GM18861 (cell line): Measurements from ENCODE around the gene POSTN.
"Not testable (repeated sequence)": the region's sequence is repeated elsewhere in the genome, so short reads cannot be mapped to it uniquely, and the experiment has no call there.

Experiments used
- ATAC-seq: cut with Tn5 transposase; IDR thresholded peaks from one replicate; pipeline ENCODE4 v1.9.1; 2021; ENCODE audit not compliant: unreplicated experiment

POSTN gene

DNA sequence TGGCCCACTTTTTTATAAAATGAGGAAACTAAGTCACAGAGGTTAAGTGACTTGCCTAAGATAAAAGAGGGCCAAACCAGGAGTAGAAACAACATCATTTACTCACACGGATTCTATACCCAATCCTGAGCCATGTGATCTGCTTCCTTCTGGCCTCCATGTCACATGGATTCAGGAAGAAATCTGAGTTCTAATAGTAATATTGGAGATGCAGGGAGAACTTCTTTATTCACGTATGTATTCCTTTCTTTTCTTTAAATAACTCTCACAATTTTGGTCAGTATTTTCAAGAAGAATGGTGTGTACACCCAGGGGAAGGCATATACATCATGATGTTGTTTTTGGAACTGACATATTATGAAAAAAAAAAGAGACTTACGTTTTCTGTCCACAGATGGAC lies 1.8 kb downstream of the POSTN start:
- no peak for ATAC-seq

DNA sequence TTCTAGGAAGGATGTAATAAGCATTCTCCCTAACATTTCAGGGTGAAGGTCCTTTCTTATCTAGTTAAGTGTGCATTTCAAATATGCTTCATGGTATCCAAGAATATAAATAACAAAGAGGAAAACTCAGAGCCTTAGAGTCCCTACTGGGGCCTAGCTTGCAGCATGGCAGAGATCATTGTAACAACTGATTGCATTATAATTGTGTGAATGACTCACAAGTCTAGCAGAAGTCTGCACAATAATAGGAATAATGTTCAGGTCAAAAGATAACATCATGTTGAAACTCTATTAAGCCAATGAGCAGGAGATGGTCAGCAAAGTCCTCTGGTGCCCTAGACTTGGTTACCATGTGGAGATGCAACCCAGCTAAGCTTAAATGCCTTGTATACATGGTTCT lies 3.4 kb downstream of the POSTN start:
- no peak for ATAC-seq

DNA sequence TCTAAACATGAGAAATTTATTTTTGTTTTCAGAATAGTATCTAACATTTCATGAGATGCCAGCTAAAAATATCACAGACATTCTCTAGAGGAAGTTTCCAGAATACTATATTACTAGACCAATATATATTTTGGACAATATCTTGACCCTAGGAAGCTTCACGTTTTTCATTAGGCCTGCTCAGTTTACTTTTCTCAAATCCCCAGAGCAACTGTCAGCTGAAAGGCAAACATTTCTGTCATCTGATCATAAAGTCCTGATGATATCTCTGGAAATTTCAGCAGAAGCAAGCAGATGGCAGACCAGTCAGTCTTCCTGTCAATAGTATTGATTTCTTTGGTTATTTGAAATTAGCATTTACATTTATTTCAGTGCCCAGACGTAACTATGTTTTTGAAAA lies 4.0 kb downstream of the POSTN start:
- ATAC-seq = no peak

DNA sequence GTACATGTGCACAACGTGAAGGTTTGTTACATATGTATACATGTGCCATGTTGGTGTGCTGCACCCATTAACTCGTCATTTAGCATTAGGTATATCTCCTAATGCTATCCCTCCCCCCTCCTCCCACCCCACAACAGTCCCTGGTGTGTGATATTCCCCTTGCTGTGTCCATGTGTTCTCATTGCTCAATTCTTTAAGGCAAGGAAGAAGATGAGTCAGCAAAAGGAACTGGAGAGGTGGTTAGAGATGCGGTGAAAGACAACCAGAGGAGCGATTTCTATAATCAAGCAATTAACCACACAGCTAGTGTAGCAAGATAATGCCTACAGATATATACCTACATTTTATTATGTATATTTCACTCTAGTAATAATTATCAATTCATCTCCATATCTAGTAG lies 9.2 kb downstream of the POSTN start:
- ATAC-seq = not testable (repeated sequence)

DNA sequence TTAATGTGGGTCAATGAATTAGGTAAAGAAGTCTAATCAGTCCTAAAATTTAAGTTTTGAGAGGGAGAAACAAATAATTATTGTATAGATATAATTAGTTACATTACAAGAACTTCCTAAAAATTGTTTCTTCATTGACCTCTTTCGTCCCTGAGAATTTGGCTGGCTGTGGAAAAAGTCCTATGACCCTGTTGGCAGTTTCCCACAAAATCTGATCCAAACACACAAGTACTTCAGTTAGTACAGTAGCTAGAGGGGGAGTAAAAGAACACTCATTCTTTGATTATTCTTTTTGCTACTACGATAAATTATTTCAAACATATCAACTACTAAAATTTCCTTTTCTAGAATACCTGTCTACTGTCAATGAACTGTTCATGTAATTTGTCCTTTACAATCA lies 11.3 kb downstream of the POSTN start:
- ATAC-seq = no peak

DNA sequence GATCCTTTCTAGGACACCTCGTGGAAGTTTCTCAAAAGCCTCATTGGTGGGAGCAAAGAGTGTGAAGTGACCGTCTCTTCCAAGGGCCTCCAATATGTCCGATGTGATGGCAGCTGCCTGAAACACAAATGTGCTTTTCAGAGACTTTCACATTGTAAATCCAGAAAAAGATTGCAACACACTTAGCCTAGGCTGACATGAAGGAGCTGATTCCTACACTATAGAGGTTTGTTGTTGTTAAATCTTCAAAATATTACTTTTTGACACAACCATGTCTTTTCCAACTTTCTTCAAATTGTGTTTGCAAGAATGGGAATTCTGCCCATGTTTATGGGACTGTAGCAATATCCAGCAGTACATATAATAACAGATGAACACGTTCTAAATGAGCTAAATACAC lies 12.4 kb downstream of the POSTN start:
- ATAC-seq = no peak

DNA sequence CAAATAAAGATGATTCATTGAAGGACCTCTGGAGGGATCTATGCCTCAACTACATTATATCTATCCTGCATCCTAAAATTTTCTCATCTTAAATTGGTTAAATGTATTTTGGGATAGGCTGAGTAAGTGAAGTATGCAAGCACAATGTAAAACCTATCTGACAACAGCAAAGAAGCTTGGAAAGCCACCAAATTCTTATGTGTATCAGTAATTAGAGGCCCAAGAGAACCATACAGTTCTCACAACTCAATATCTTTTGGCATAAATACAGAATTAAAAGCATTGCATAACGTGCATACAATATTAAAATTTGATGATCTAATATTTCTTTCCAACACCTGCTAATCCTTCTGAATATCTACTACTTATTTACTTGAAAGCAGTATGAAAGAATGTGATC lies 13.0 kb downstream of the POSTN start:
- no peak for ATAC-seq

DNA sequence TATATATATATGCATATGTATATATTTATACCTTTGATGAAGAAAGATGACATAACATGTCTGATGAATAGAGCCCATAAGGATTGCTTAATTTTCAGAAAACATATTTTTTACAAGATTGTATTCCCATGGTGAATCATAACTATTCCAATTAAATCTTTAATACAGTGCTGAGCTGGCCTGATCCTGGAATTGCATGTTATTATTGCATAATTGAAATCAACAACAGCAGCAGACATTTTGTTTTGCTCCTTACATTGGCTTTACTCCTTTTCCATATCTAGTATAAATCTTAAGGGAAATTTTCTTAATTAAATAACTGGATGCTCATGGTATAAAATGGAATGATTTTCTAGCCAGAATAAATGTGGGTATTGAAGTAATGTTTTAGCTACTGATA lies 22.0 kb downstream of the POSTN start:
- no peak for ATAC-seq

DNA sequence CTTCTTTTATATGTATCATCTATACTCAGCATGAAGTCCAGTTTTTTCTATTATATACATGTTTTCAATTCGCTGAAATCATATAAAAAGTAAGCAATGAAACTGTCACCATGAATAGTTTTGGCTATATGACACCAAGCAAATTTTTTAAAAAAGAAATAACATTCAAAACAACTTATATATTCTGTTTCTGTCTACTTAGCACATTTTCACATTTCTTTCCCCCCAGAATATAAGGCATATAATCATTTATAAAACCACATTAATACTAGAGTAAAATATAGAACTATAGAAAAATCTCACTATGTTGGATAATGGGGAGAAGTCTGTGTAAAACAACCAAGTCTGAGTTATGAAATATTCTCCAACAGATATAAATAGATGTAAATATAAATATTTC lies 33.1 kb downstream of the POSTN start:
- no peak for ATAC-seq

DNA sequence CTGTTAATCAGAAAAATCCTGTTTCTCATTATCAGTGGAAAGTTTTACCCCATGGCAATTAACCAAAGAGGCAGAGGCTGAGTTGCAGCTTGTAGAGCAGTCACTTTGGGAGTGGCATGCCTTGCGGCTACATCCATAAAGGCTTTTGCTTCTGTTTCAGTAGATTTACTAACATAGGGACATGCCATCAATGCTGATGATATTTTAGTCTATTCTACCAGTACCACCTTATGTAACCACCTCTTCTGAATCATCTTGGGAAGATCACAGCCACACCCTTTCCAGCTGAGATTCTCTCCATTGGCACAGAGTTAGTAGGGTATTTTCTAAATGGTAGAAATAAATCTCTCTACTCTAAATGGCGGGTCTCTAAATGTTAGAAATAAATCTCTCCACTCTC lies 37.5 kb downstream of the POSTN start:
- no peak for ATAC-seq

DNA sequence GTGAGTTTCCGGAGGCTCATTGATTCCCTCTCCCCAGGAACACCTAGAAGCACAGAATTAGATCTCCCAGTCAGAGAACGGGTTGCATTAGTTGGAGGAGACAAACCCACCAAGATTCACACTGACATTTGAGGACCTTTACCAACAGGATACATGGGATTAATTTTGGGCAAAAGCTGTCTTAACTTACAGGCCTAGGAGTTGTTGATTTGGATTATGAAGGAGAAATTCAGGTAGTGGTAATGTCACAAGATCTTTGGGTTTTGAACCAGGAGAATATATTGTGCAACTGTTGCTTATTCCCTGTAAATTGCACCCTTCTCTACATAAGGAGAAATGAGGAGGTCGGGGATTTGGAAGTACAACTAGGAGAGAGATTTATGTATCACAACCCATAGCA lies 38.0 kb downstream of the POSTN start:
- no peak for ATAC-seq

DNA sequence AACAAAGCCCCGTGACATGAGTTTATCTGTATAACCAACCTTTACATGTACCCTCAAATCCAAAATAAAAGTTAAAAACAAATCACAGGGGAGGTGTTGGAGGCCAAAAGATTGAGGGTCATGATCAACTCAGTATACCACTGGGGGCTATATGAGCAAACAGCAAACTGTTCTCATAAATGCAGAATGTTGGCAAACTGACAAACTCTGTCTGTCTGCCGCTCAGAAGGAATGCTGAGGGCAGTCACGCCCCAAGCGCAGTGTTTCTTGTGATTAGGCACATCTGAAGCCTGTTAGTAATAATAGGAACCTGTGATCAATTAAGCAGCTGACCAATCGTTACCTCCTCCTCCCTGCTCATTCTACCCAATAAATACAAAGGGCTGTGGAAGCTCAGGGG lies 39.8 kb downstream of the POSTN start:
- ATAC-seq = not testable (repeated sequence)

DNA sequence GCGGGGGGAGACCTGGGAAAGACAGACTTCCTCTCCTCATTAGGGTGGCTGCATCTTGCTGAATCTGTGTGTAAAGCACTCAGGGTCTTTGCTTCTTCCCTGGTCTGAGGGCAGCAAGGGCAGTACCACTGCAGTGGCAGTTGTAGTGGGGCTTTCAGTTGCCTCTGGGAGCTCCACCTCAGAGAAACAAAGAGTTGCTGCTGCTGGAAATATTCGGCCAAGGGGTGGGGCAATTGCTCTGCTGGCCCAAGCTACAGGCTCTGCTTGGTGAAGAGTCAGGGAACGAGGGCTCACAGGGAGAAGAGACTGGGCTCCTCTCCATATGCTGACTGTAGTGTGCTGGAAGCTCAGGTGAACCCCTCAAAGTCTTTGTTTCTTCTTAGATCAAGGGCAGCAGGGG lies 52.5 kb downstream of the POSTN start:
- no peak for ATAC-seq

DNA sequence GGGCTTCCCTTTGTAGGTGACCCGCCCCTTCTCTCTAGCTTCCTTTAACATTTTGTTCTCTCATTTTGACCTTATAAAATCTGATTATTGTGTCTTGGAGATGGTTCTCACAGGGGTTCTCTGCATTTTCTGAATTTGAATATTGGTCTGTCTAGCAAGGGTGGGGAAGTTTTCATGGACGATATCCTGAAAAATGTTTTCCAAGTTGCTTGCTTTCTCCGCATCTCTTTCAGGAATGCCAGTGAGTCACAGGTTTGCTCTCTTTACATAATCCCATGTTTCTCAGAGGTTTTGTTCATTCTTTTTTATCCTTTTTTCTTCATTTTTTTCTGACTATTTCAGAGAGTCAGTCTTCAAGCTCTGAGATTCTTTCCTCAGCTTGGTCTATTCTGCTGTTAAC lies 53.6 kb downstream of the POSTN start:
- no peak for ATAC-seq

DNA sequence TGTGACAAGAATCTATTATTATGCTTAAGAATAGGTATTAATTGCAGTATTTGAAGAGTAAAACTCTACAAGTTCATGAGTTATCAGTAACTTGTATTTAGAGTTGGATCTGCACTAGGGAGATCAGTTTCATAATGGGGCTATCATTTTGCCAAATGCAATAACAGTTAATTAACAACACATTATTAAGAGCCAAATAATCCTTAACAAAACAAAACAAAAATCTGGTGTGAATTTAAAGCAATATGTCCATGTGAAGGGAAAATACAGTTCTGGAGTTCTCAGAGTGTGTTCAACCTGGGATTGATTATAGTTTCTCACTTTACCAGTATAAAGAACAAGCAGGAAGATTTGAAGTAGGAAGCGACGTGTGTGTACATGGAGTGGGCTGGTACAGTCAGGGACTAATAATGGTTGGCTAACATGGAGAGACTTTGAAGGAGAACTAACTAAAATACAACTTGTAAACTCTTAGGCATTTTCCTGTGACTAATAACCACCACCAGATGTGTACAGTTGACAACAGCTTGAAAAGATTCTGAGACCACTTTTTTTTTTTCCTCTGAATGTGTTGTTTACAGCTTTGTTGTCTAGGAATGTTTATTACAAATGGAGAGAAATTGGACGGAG lies 58.5 kb downstream of the POSTN start:
- no peak for ATAC-seq

DNA sequence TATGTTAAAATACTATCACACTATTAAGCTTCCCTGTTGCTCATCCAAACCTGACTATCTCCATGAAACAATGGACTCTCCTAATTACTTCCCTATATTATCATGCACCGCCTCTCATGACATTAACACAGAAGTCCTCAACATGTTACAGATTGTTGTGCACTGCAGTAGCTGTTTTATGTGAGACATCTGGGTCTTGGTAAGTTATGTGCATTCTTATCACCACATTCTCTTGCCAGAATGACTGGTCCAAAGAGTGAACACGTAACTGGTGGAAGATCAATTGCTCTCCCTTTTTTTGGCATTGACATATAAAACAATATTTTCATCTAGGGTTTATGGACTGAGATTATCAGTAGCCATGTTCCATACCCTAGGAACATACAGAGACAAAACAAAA lies 59.4 kb downstream of the POSTN start:
- ATAC-seq = no peak

DNA sequence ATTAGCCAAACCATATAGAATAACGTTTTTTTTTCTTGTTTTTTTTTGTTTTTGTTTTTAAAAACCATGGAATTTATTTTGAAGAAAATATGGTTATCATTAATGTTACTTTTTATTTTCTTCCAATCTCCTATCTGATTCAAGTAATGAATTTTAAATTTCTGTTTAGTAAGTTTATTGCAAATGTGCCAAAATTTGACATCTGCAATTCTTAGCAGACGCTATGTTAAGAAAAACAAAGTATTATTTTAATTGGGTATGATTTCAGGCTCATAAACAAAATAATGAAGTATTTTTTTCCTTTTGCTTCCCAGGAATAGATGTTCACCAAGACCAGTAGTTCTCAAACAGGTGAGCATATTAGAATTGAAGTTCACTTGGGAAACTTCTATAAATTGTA lies 63.1 kb downstream of the POSTN start:
- ATAC-seq = no peak

DNA sequence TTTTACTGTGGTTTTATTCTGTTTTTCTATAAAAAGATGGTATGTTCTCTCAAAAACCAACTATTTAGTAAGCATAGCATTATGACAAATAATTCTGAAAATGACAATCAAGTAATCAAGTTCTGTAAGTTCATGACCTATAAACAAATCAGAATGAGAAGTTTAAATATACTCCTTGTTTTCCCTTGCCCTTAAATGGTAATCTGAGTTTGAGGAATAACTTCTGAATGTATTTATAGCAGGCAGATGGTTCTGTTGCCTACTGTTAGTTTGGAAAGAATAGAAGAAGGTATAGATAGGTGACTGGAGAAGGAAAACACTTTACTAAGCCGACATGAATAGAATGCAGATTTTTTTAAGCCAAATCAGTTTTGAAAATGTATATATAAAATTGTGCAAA lies 63.9 kb downstream of the POSTN start:
- no peak for ATAC-seq

DNA sequence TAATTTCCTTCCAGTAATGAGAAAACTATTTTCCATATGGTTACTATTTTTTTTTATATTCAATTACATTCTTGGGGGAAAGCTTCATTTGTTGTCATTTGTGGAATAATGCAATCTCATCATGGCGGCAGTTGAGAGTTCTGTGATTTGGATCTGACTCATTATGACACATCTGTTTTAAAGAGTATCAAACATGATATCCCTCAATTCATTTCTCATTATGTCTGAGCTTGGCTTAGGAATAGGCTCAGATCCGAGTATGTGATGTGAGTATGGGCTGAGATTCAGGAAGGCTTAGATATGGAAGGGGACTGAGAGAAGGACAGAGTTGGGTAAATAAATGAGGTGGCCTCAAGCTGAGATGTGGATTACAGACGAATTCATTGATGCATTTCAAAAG lies 64.4 kb downstream of the POSTN start:
- no peak for ATAC-seq

DNA sequence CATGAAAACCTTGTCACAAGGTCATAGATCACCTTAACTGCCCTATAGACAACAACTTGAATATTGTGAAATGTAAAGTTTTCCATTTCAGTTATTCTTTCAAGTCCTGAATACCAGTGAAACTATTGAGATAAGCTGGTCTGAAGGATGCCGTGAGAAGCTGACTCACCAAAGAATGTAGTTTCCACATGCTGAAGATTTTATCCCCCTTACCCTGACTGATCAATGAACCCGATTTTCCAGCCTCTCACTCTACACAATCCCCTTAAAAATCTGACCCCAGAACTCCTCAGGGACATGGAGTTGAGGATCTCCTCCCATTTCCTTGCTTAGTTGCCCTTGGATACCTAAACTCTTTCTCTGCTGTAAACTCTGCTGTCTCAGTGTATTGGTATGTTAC lies 67.5 kb downstream of the POSTN start:
- no peak for ATAC-seq

DNA sequence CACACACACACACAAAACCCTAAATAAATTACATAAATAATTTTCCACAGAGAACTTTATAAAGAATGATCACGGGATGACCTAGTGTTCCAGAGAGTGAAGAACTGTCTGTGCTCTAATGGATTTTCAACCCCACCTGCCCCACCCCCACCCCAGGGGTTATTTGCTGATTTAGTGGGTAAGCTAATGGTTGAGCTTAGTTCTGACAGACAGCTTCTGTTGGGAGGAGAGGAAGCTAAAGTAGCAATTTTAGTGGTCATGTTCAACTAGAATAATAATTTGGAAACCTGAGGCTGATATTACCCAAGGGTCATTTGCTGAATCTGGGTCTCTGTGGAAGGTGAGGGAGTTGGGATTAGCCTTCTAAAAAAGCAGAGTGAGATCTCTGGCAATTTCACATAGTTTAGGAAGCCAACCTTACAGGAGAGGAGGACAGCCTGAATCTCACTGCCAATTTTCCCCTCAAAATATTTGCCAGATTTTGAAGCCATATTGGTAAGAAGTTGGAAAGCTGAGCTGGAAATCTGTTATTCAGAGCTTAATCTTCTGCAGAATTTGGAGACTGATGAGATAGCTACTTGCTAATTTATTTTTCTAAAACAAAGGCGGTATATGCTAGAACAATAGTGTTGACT lies 68.7 kb downstream of the POSTN start:
- ATAC-seq = no peak

DNA sequence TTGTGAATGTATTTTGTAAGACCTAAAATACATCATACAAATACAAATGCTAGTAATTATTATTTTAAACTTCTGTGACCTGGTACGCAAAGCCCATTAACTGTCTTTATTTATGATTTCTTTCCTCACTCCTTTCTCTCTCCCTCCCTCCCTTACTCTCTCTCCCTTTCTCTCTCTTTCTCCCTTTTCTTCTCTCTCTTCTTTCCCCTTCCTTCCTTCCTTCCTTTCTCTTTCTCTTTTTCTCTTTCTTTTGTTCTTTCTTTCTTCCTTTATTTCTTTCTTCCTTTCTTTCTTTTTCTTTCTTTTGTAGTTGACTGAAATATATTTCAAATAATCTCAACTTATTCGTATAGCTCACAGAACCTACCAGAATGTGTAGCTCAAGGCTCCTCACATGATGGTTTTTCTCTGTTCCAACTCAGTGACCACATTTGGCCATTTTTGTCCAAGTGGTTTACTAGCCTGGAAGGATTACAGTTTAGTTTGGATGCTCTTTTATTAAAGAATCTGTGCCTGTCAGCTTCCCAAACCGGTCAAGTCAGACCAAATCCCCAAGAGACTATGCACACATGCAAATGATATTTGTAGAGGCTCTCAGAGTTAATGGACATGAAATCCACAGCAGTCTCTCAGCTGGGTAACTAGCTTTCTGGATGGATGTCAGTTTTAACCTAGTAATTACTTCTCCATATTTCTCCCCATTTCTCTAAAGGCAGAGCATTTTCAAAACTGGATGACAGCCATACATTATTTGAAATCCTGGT lies 71.7 kb downstream of the POSTN start:
- ATAC-seq = no peak

DNA sequence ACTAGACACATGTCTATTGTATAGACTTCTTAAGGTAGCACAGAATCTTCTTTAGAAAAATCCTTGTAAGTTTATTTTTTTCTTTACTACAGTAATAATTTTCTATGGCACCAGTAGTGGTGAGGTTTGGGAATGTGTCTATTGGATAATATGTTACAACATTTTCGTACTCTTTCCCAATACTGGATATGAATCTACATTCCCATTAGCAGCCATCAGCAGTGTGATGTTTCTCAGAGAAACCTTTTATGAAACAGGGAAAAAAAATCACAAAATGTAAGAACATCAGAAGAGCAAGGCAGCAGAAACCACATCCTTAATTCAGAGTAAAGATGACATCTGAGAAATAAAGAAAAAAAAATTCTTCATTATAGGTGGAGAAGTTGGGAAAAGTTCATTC lies 83.3 kb downstream of the POSTN start:
- ATAC-seq = no peak
